Fibroblast of lung (primary cell): ENCODE results near the gene FN3K. TPM values are rescaled to one million over a fixed set of nuclear protein-coding genes. Genes with fewer than 3 reads are reported as not detected.
A peak's percentile ranks its signal among the peaks of the same experiment; 100 is the strongest.
"Not testable (repeated sequence)": the region's sequence is repeated elsewhere in the genome, so short reads cannot be mapped to it uniquely, and the experiment has no call there.

Experiments used
- DNase-seq, 2 donors: peaks; one replicate each; pipeline versions ENCODE4 v3.0.0 to v3.0.0-alpha.2; 2010; ENCODE audit warnings: low read depth in 2 of 2
- H2AFZ ChIP-seq: 2 replicates; pipeline ENCODE4 v1.5.1; 2012; ENCODE audit warnings: low read length, control low read depth, inconsistent platforms
- H3K27ac ChIP-seq: 2 replicates; pipeline ENCODE4 v1.5.1; 2011; ENCODE audit warnings: low read length, control low read depth; ENCODE audit not compliant: insufficient read depth
- H3K27me3 ChIP-seq: 2 replicates; pipeline ENCODE4 v1.5.1; 2011; ENCODE audit warnings: mild to moderate bottlenecking, low read length; ENCODE audit not compliant: control insufficient read depth, insufficient read depth
- H3K36me3 ChIP-seq: 2 replicates; pipeline ENCODE4 v1.5.1; 2011; ENCODE audit warnings: low read length; ENCODE audit not compliant: control insufficient read depth, insufficient read depth
- H3K4me1 ChIP-seq: 2 replicates; pipeline ENCODE4 v1.5.1; 2011; ENCODE audit warnings: low read length; ENCODE audit not compliant: control insufficient read depth, insufficient read depth; ENCODE audit errors: extremely low read depth
- H3K4me2 ChIP-seq: 2 replicates; pipeline ENCODE4 v1.5.1; 2011; ENCODE audit warnings: low read length, control low read depth; ENCODE audit not compliant: insufficient read depth; ENCODE audit errors: extremely low read depth
- H3K4me3 ChIP-seq, 4 experiments: fragments of 200-600 bp in 1 of 4; sonication (generic) in 1 of 4; replicated peaks in 1 of 4; 2 replicates each; pipeline ENCODE4 v1.5.1; 2011 to 2016; ENCODE audit warnings: low read length in 4 of 4, low read depth in 3 of 4, mild to moderate bottlenecking in 3 of 4, control low read depth in 2 of 4, inconsistent platforms in 1 of 4, mixed read lengths in 1 of 4; ENCODE audit not compliant: insufficient read depth in 1 of 4; ENCODE audit errors: control extremely low read depth in 1 of 4
- H3K79me2 ChIP-seq: 2 replicates; pipeline ENCODE4 v1.5.1; 2012; ENCODE audit warnings: mild to moderate bottlenecking, low read length, inconsistent platforms; ENCODE audit not compliant: control insufficient read depth, insufficient read depth
- H3K9ac ChIP-seq: 2 replicates; pipeline ENCODE4 v1.5.1; 2011; ENCODE audit warnings: mild to moderate bottlenecking, low read length, control low read depth; ENCODE audit not compliant: insufficient read depth
- H3K9me3 ChIP-seq: 2 replicates; pipeline ENCODE4 v1.5.1; 2012; ENCODE audit warnings: low read depth, low read length; ENCODE audit not compliant: control insufficient read depth, insufficient read depth
- H4K20me1 ChIP-seq: 2 replicates; pipeline ENCODE4 v1.5.1; 2011; ENCODE audit warnings: low read length; ENCODE audit not compliant: control insufficient read depth, insufficient read depth; ENCODE audit errors: extremely low read depth
- CTCF ChIP-seq, 2 donors: IDR thresholded peaks in 1 of 2; conservative IDR thresholded peaks in 1 of 2; 1 replicate in 1 of 2; 2 replicates in 1 of 2; pipeline ENCODE4 v1.5.1; 2011 to 2012; ENCODE audit warnings: low read length in 2 of 2, control low read depth in 1 of 2, inconsistent platforms in 1 of 2, low read depth in 1 of 2, mild to moderate bottlenecking in 1 of 2
- EZH2 ChIP-seq: IDR thresholded peaks from 2 replicates; pipeline ENCODE4 v1.5.1; 2012; ENCODE audit warnings: low read length, control low read depth, mild to moderate bottlenecking; ENCODE audit errors: missing control alignments
- polyA plus RNA-seq, 2 donors: library from polyadenylated mRNA; depleted of rRNA in 1 of 2; stranded (reverse) in 1 of 2; unstranded in 1 of 2; fragments of >200 nt; gene quantifications; 2 replicates each; pipeline ENCODE4 v1.2.1, GENCODE V29; 2011 to 2012; ENCODE audit warnings: missing spikeins in 1 of 2
- total RNA-seq: library from RNA; depleted of rRNA; stranded (reverse); fragments of >200 nt; gene quantifications from 2 replicates; pipeline ENCODE4 v1.2.1, GENCODE V29; 2014

FN3K gene
- total and polyA plus RNA-seq, 2 donors (not counting 1 experiment from before 2014, with no cell fraction given): 0.61 to 8.9 TPM

GRCh38 chr17:82740906-82741759, 5.7 kb downstream of the FN3K start:
- Histone ChIP-seq H3K9me3 (peaks cover 3% of the 10 kb centered on the region), H3K4me1 (no peaks in the 10 kb centered on the region), H4K20me1 (no peaks in the 10 kb centered on the region), H3K79me2 (no peaks in the 10 kb centered on the region), H2AFZ (no peak overlapping the region), H3K27ac (no peak overlapping the region), H3K36me3 (peaks cover 4% of the 10 kb centered on the region), H3K27me3 (no peaks in the 10 kb centered on the region), H3K4me3 (no peak overlapping the region), H3K4me2 (no peak overlapping the region), H3K9ac (no peak overlapping the region)
- DNase-seq: peak in 1 of 2 donors; percentile 31
- TF ChIP-seq CTCF (conservative IDR thresholded peaks at IDR 0.05 in 1 of 2, IDR thresholded peaks at IDR 0.05 in 1 of 2; ENCODE audit: low read depth in 1 of 2, low read length in 2 of 2) (no peak), EZH2 (no peak)

- H3K27ac ChIP-seq: no peak overlapping the region
- no peaks in the 10 kb centered on the region for H3K27me3 ChIP-seq
- H3K9ac ChIP-seq: no peak overlapping the region
- H3K36me3 ChIP-seq: peaks cover 4% of the 10 kb centered on the region
- no peak overlapping the region for H2AFZ ChIP-seq
- TF ChIP-seq EZH2 (no peak), CTCF (conservative IDR thresholded peaks at IDR 0.05 in 1 of 2, IDR thresholded peaks at IDR 0.05 in 1 of 2; ENCODE audit: low read depth in 1 of 2, low read length in 2 of 2) (no peak)
- no peak overlapping the region for H3K4me3 ChIP-seq
- H3K4me1 ChIP-seq: no peaks in the 10 kb centered on the region
- no peaks in the 10 kb centered on the region for H3K79me2 ChIP-seq
- H3K4me2 ChIP-seq: no peak overlapping the region
- no peak for DNase-seq
- no peaks in the 10 kb centered on the region for H4K20me1 ChIP-seq
- H3K9me3 ChIP-seq: peaks cover 3% of the 10 kb centered on the region
These were observed 8.2 kb downstream of the FN3K start for GRCh38 chr17:82743344-82744219.

- not testable (repeated sequence) for H3K27ac ChIP-seq, H3K36me3 ChIP-seq, H3K79me2 ChIP-seq, H4K20me1 ChIP-seq, H3K4me1 ChIP-seq, H3K4me3 ChIP-seq, H3K9me3 ChIP-seq, H2AFZ ChIP-seq, H3K4me2 ChIP-seq, H3K27me3 ChIP-seq, DNase-seq, H3K9ac ChIP-seq
These were observed 9.3 kb downstream of the FN3K start for GRCh38 chr17:82744736-82745135.
